H1 (cell line): ENCODE data around the gene PLD3. TPM values are rescaled to one million over a fixed set of nuclear protein-coding genes. Genes with fewer than 3 reads are reported as not detected.

ENCODE experiments used
- CTCF ChIA-PET: fragments of 300-600 bp; sonication (Branson Sonifier 250); formaldehyde crosslinking; loops from one replicate; lab custom pipeline; 2021; ENCODE audit not compliant: partially characterized antibody; lab: Charles Lee
- POLR2A ChIA-PET: fragments of 300-600 bp; sonication (Branson Sonifier 250); formaldehyde crosslinking; loops from one replicate; lab custom pipeline; 2021; ENCODE audit warnings: inconsistent platforms; ENCODE audit not compliant: partially characterized antibody; lab: Charles Lee
- DNase-seq, 2 experiments: peaks; one replicate each; pipeline versions ENCODE4 v3.0.0 to v3.0.0-alpha.2; 2010 to 2022; ENCODE audit warnings: low spot score in 2 of 2, low read depth in 1 of 2, mixed read lengths in 1 of 2
- FAIRE-seq: peaks from 2 replicates; lab custom pipeline; 2011; peaks lifted over from hg19 to GRCh38; lab: Jason Lieb, UNC
- H2AFZ ChIP-seq: 2 replicates; pipeline ENCODE4 v1.8.1; 2012; ENCODE audit warnings: low read length, inconsistent platforms
- H2AK5ac ChIP-seq: 2 replicates; pipeline ENCODE4 v1.6.1; 2013; ENCODE audit warnings: low read depth, low read length
- H2BK120ac ChIP-seq: replicated peaks from 2 replicates; pipeline ENCODE3; 2013; ENCODE audit warnings: low read depth, low read length, inconsistent platforms
- H2BK12ac ChIP-seq: 2 replicates; pipeline ENCODE4 v1.6.1; 2013; ENCODE audit warnings: low read depth, low read length
- H2BK15ac ChIP-seq: 2 replicates; pipeline ENCODE4 v1.6.1; 2013; ENCODE audit warnings: low read length
- H2BK20ac ChIP-seq: 2 replicates; pipeline ENCODE4 v1.6.1; 2013; ENCODE audit warnings: low read length
- H2BK5ac ChIP-seq: 2 replicates; pipeline ENCODE4 v1.6.1; 2013; ENCODE audit warnings: low read depth, low read length
- H3K14ac ChIP-seq: 2 replicates; pipeline ENCODE4 v1.6.1; 2013; ENCODE audit warnings: inconsistent platforms; ENCODE audit not compliant: insufficient read length
- H3K18ac ChIP-seq: 2 replicates; pipeline ENCODE4 v1.6.1; 2013; ENCODE audit warnings: low read length; ENCODE audit errors: extremely low read depth
- H3K23ac ChIP-seq: 2 replicates; pipeline ENCODE4 v1.6.1; 2013; ENCODE audit warnings: inconsistent platforms; ENCODE audit not compliant: insufficient read length
- H3K23me2 ChIP-seq: 2 replicates; pipeline ENCODE4 v1.6.1; 2013; ENCODE audit warnings: low read depth, low read length
- H3K27ac ChIP-seq: 2 replicates; pipeline ENCODE4 v1.6.1; 2011; ENCODE audit warnings: low read depth, low read length, inconsistent platforms
- H3K27me3 ChIP-seq, 4 experiments: replicated peaks in 1 of 4; 1 replicate in 1 of 4; 2 replicates in 3 of 4; pipeline versions ENCODE4 v1.6.1 to v1.8.1; 2011 to 2013; ENCODE audit warnings: low read length in 3 of 4, mild to moderate bottlenecking in 3 of 4, inconsistent platforms in 2 of 4, mixed read lengths in 2 of 4, moderate library complexity in 1 of 4; ENCODE audit not compliant: control insufficient read depth in 3 of 4, insufficient read depth in 3 of 4; ENCODE audit errors: extremely low read depth in 1 of 4
- H3K36me3 ChIP-seq, 4 experiments: 2 replicates each; pipeline versions ENCODE4 v1.6.1 to v1.8.1; 2011 to 2013; ENCODE audit warnings: mild to moderate bottlenecking in 4 of 4, low read length in 3 of 4, moderate library complexity in 2 of 4, control low read depth in 1 of 4, inconsistent platforms in 1 of 4; ENCODE audit not compliant: insufficient read depth in 4 of 4, control insufficient read depth in 2 of 4
- H3K4ac ChIP-seq: replicated peaks from 2 replicates; pipeline ENCODE3; 2013; ENCODE audit warnings: low read length, low read depth, mixed read lengths, inconsistent platforms; ENCODE audit not compliant: insufficient read length
- H3K4me1 ChIP-seq, 4 experiments: replicated peaks in 1 of 4; 1 replicate in 1 of 4; 2 replicates in 3 of 4; pipeline versions ENCODE4 v1.6.1 to v1.8.1; 2011 to 2013; ENCODE audit warnings: low read length in 3 of 4, inconsistent platforms in 2 of 4, mixed read lengths in 1 of 4; ENCODE audit not compliant: insufficient read depth in 4 of 4, control insufficient read depth in 3 of 4
- H3K4me2 ChIP-seq, 2 experiments: 2 replicates each; pipeline versions ENCODE4 v1.6.1 to v1.8.1; 2011 to 2013; ENCODE audit warnings: low read depth in 2 of 2, low read length in 2 of 2, control low read depth in 1 of 2, inconsistent platforms in 1 of 2, mild to moderate bottlenecking in 1 of 2; ENCODE audit not compliant: insufficient read depth in 1 of 2
- H3K4me3 ChIP-seq, 4 experiments: fragments of 200-600, 300-600 bp in 1 of 4; sonication (generic), shearing (Covaris generic), sonication (Bioruptor Twin) in 1 of 4; 2 replicates each; pipeline versions ENCODE4 v1.5.1 to v1.8.1; 2011 to 2016; ENCODE audit warnings: low read length in 4 of 4, low read depth in 3 of 4, control low read depth in 2 of 4, inconsistent platforms in 2 of 4, mild to moderate bottlenecking in 2 of 4, mixed read lengths in 1 of 4, moderate library complexity in 1 of 4; ENCODE audit not compliant: insufficient read depth in 2 of 4; ENCODE audit errors: extremely low read depth in 1 of 4
- H3K56ac ChIP-seq: replicated peaks from 2 replicates; pipeline ENCODE3; 2013; ENCODE audit warnings: low read depth, mild to moderate bottlenecking, mixed read lengths, low read length, inconsistent platforms; ENCODE audit not compliant: insufficient read length
- H3K79me1 ChIP-seq: 2 replicates; pipeline ENCODE4 v1.6.1; 2013; ENCODE audit warnings: low read depth, low read length, control low read depth
- H3K79me2 ChIP-seq, 2 experiments: 2 replicates each; pipeline versions ENCODE4 v1.6.1 to v1.8.1; 2012 to 2013; ENCODE audit warnings: low read length in 2 of 2, mild to moderate bottlenecking in 2 of 2, inconsistent platforms in 1 of 2; ENCODE audit not compliant: insufficient read depth in 2 of 2, control insufficient read depth in 1 of 2
- H3K9ac ChIP-seq, 4 experiments: replicated peaks in 1 of 4; 1 replicate in 1 of 4; 2 replicates in 3 of 4; pipeline versions ENCODE4 v1.6.1 to v1.8.1; 2011 to 2013; ENCODE audit warnings: low read depth in 3 of 4, low read length in 3 of 4, control low read depth in 2 of 4, mild to moderate bottlenecking in 2 of 4, moderate library complexity in 2 of 4, inconsistent platforms in 1 of 4; ENCODE audit errors: extremely low read depth in 1 of 4
- H3K9me3 ChIP-seq, 2 experiments: 2 replicates each; pipeline versions ENCODE4 v1.6.1 to v1.8.1; 2012 to 2013; ENCODE audit warnings: mild to moderate bottlenecking in 2 of 2, moderate library complexity in 2 of 2, control low read depth in 1 of 2, inconsistent platforms in 1 of 2, low read depth in 1 of 2, low read length in 1 of 2, mixed read lengths in 1 of 2; ENCODE audit not compliant: insufficient read depth in 2 of 2
- H4K20me1 ChIP-seq, 2 experiments: replicated peaks in 1 of 2; 2 replicates each; pipeline versions ENCODE3 to v1.8.1; 2011 to 2013; ENCODE audit warnings: inconsistent platforms in 2 of 2, low read length in 2 of 2, mild to moderate bottlenecking in 1 of 2; ENCODE audit not compliant: insufficient read depth in 2 of 2, control insufficient read depth in 1 of 2
- H4K5ac ChIP-seq: 2 replicates; pipeline ENCODE4 v1.6.1; 2013; ENCODE audit warnings: low read length, low read depth, mixed read lengths, inconsistent platforms; ENCODE audit not compliant: insufficient read length
- H4K8ac ChIP-seq: 2 replicates; pipeline ENCODE4 v1.8.0; 2013; ENCODE audit warnings: mild to moderate bottlenecking, moderate library complexity, low read length, inconsistent platforms; ENCODE audit not compliant: insufficient read depth; ENCODE audit errors: extremely low read depth
- H4K91ac ChIP-seq: replicated peaks from 2 replicates; pipeline ENCODE3; 2013; ENCODE audit warnings: low read length, mixed read lengths, inconsistent platforms; ENCODE audit not compliant: insufficient read length
- BCL11A ChIP-seq, 2 experiments: IDR thresholded peaks; one replicate each; pipeline ENCODE4 v1.6.1; 2011; ENCODE audit warnings: low read depth in 2 of 2, low read length in 2 of 2, mild to moderate bottlenecking in 2 of 2
- EP300 ChIP-seq, 2 experiments: IDR thresholded peaks; 1 replicate in 1 of 2; 2 replicates in 1 of 2; pipeline ENCODE4 v1.6.1; 2011 to 2012; ENCODE audit warnings: low read depth in 2 of 2, low read length in 2 of 2, mild to moderate bottlenecking in 2 of 2, borderline replicate concordance in 1 of 2, inconsistent platforms in 1 of 2, moderate library complexity in 1 of 2
- RAD21 ChIP-seq, 2 experiments: IDR thresholded peaks in 1 of 2; conservative IDR thresholded peaks in 1 of 2; 2 replicates each; pipeline ENCODE4 v1.6.1; 2011; ENCODE audit warnings: low read depth in 2 of 2, low read length in 2 of 2, improper control_type of control experiment in 1 of 2, inconsistent platforms in 1 of 2, mild to moderate bottlenecking in 1 of 2, moderate library complexity in 1 of 2
- TAF1 ChIP-seq: IDR thresholded peaks from 2 replicates; pipeline ENCODE4 v1.6.1; 2011; ENCODE audit warnings: mild to moderate bottlenecking, low read depth, low read length
- TCF12 ChIP-seq: IDR thresholded peaks from 2 replicates; pipeline ENCODE4 v1.6.1; 2011; ENCODE audit warnings: low read depth, mild to moderate bottlenecking, low read length
- YY1 ChIP-seq: IDR thresholded peaks from 2 replicates; pipeline ENCODE4 v1.6.1; 2011; ENCODE audit warnings: low read depth, mild to moderate bottlenecking, low read length
- WGBS, 2 experiments: shearing (Covaris generic) in 1 of 2; methylation state at CpG; one replicate each; pipeline versions ENCODE4 v1.1.6 to v1.1.7; 2013 to 2015; ENCODE audit warnings: low lambda C conversion rate in 2 of 2, mixed read lengths in 2 of 2, inconsistent platforms in 1 of 2, low coverage in 1 of 2, missing lambda C conversion rate in 1 of 2; ENCODE audit not compliant: insufficient replicate concordance in 2 of 2, insufficient coverage in 1 of 2, insufficient read length in 1 of 2; ENCODE audit errors: extremely low coverage in 1 of 2, missing lambda C conversion rate in 1 of 2; 5-methylcytosine and 5-hydroxymethylcytosine counted together
- polyA plus RNA-seq, 7 experiments: library from polyadenylated mRNA; depleted of rRNA in 3 of 7; stranded (reverse) in 5 of 7; unstranded in 2 of 7; fragments of >200 nt in 5 of 7; fragments of 200-250 nt in 2 of 7; gene quantifications; 1 replicate in 5 of 7; 2 replicates in 1 of 7; 4 replicates in 1 of 7; pipeline versions ENCODE4 v1.2.1 to v1.2.3, GENCODE V29; 2011 to 2013; ENCODE audit warnings: missing spikeins in 2 of 7, mixed read lengths in 2 of 7
- total RNA-seq: library from RNA; stranded (reverse); fragmentation: NEBNext Ultra II Directional; extraction: Animal tissue kit (Norgen Biotek cat#: 25700); gene quantifications from 2 replicates; pipeline ENCODE4 v1.2.1, GENCODE V29; 2021

Gene PLD3
- total and polyA plus RNA-seq, 2 of the 8 experiments (the other 6 are each of a cell fraction or from before 2014, with no cell fraction given), result 180 to 543 TPM

DNA sequence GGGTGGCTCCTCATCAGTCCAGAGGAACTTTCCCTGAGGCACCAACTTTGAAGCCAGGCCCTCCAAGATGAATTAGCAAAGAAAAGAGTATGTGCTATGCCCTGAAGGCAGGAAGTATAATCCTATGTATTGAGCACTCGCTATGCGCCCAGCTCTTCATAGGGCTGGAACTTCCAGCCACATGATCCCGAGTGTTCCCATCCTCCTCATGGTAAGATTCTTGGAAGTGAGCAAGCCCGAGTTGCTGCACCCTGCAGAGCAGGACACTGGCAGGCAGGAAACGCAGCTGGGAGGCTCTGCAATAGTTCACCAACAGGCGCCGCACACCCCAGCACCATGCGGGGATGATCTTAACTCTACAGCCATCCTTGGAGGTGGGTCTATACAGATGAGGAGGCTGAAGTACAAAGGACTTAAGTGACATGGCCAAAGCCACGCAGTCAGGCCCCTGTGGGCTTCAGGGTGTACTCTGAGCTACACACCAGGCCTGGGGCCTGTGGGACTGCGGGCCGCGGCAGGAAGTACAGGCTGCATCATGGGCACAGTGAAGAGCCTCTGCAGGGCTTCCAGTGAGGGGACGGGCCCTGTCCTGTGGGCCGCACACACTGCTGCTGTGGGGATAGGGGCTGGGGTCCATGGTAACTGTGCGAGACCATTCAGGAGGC, 25.4 kb upstream of the PLD3 start:
- Histone ChIP-seq H3K9me3 (no peaks in the 10 kb centered on the region), H3K27ac (no peak overlapping the region), H3K18ac (no peak overlapping the region), H4K8ac (no peak overlapping the region), H3K23me2 (no peaks in the 10 kb centered on the region), H2BK20ac (no peak overlapping the region), H3K36me3 (peaks cover 8 to 34% (median 23%) of the 10 kb centered on the region in 4 experiments; a peak in 7 of 8 replicates), H4K91ac (no peak overlapping the region), H3K79me1 (no peaks in the 10 kb centered on the region), H3K23ac (no peak overlapping the region), H2AK5ac (no peak overlapping the region), H3K9ac (no peak overlapping the region), H2AFZ (no peak overlapping the region), H4K20me1 (peaks cover 0 to 3% of the 10 kb centered on the region in 2 experiments), H3K4me2 (no peak overlapping the region), H3K14ac (no peak overlapping the region), H3K56ac (no peak overlapping the region), H3K4me1 (no peaks in the 10 kb centered on the region), H4K5ac (no peak overlapping the region), H2BK5ac (no peak overlapping the region), H2BK12ac (no peak overlapping the region), H3K27me3 (no peaks in the 10 kb centered on the region; a peak in 1 of 7 replicates), H2BK120ac (no peak overlapping the region), H3K79me2 (no peaks in the 10 kb centered on the region), H3K4ac (no peak overlapping the region), H3K4me3 (no peak overlapping the region), H2BK15ac (no peak overlapping the region)
- DNase-seq (no peak), FAIRE-seq (no peak)
- ChIA-PET POLR2A (no interaction called here), CTCF (interaction anchor here (0.9 to 1.4 kb wide), 4 partner anchors 10 to 20 kb away, joined by 4 to 5 read pairs (median 4); no protein-coding TSS in a partner anchor)
- 93% methylated on average over 15 of the region's 15 CpGs; no CpG with 5 or more reads in 1 of the 2 experiments for WGBS, 2 experiments
- no peak for TF ChIP-seq YY1
- no peak for TF ChIP-seq TAF1
- no peak for TF ChIP-seq RAD21 (IDR thresholded peaks at IDR 0.05 in 1 of 2, conservative IDR thresholded peaks at IDR 0.05 in 1 of 2; ENCODE audit: low read depth in 2 of 2, low read length in 2 of 2)
- TF ChIP-seq BCL11A (IDR thresholded peaks at IDR 0.05; ENCODE audit: low read depth in 2 of 2, low read length in 2 of 2), result no peak
- TF ChIP-seq TCF12, result no peak
- TF ChIP-seq EP300 (IDR thresholded peaks at IDR 0.05; ENCODE audit: borderline replicate concordance in 1 of 2, low read depth in 2 of 2, low read length in 2 of 2), result no peak
